NCI-H460 (cell line): Measurements from ENCODE around the gene FLT1. TPM values are rescaled to one million over a fixed set of nuclear protein-coding genes. Genes with fewer than 3 reads are reported as not detected.

Experiments used
- DNase-seq: peaks from one replicate; pipeline ENCODE4 v3.0.0-alpha.2; 2016; ENCODE audit warnings: low read depth; ENCODE audit errors: extremely low read depth
- total RNA-seq: library from RNA; depleted of rRNA; stranded (reverse); fragments of >200 nt; shearing (Covaris generic); gene quantifications from 2 replicates; pipeline ENCODE4 v1.2.3, GENCODE V29; 2014

Gene FLT1
- total RNA-seq, 1 experiment from 2014 or later, result not detected

GRCh38 chr13:28401303-28402056 lies 93.4 kb downstream of the FLT1 start:
- no peak for DNase-seq

- no peak for DNase-seq
Measured at GRCh38 chr13:28396053-28396452, 98.9 kb downstream of the FLT1 start.

GRCh38 chr13:28394422-28394821 lies 100.5 kb downstream of the FLT1 start:
- no peak for DNase-seq

- no peak for DNase-seq
Measured at GRCh38 chr13:28392896-28393505, 101.9 kb downstream of the FLT1 start.

- DNase-seq, result no peak
Measured at GRCh38 chr13:28392428-28392827, 102.5 kb downstream of the FLT1 start.

GRCh38 chr13:28387740-28388501 lies 107.0 kb downstream of the FLT1 start:
- DNase-seq, result no peak

- DNase-seq, result no peak
Measured at GRCh38 chr13:28385362-28385761, 109.6 kb downstream of the FLT1 start.

- no peak for DNase-seq
Measured at GRCh38 chr13:28384789-28385188, 110.1 kb downstream of the FLT1 start.

- no peak for DNase-seq
Measured at GRCh38 chr13:28380319-28380718, 114.6 kb downstream of the FLT1 start.

GRCh38 chr13:28379371-28380083 lies 115.4 kb downstream of the FLT1 start:
- DNase-seq, result no peak

- no peak for DNase-seq
Measured at GRCh38 chr13:28376604-28377003, 118.3 kb downstream of the FLT1 start.

- DNase-seq, result no peak
Measured at GRCh38 chr13:28375250-28375930, 119.5 kb downstream of the FLT1 start.

GRCh38 chr13:28373810-28374209 lies 121.1 kb downstream of the FLT1 start:
- no peak for DNase-seq

GRCh38 chr13:28370448-28370847 lies 124.5 kb downstream of the FLT1 start:
- DNase-seq, result no peak

- no peak for DNase-seq
Measured at GRCh38 chr13:28358708-28359107, 136.2 kb downstream of the FLT1 start.

- DNase-seq, result no peak
Measured at GRCh38 chr13:28357911-28358433, 137.0 kb downstream of the FLT1 start.

GRCh38 chr13:28357247-28357825 lies 137.6 kb downstream of the FLT1 start:
- DNase-seq, result no peak

- no peak for DNase-seq
Measured at GRCh38 chr13:28356561-28357021, 138.3 kb downstream of the FLT1 start.

- no peak for DNase-seq
Measured at GRCh38 chr13:28355822-28356371, 139.0 kb downstream of the FLT1 start.
